ENCODE results near the gene MAPKAPK2.

The MAPKAPK2 gene

GRCh38 chr1:206751891-206752290 lies 67.2 kb downstream of the MAPKAPK2 start:
- TF ChIP-seq, protein P1, sequence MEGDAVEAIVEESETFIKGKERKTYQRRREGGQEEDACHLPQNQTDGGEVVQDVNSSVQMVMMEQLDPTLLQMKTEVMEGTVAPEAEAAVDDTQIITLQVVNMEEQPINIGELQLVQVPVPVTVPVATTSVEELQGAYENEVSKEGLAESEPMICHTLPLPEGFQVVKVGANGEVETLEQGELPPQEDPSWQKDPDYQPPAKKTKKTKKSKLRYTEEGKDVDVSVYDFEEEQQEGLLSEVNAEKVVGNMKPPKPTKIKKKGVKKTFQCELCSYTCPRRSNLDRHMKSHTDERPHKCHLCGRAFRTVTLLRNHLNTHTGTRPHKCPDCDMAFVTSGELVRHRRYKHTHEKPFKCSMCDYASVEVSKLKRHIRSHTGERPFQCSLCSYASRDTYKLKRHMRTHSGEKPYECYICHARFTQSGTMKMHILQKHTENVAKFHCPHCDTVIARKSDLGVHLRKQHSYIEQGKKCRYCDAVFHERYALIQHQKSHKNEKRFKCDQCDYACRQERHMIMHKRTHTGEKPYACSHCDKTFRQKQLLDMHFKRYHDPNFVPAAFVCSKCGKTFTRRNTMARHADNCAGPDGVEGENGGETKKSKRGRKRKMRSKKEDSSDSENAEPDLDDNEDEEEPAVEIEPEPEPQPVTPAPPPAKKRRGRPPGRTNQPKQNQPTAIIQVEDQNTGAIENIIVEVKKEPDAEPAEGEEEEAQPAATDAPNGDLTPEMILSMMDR (IDR thresholded peaks at IDR 0.05; ENCODE audit: control insufficient read depth, insufficient read depth, low read depth, low read length, missing control alignments), result no peak
- DNase-seq (ENCODE audit: low read depth), result no peak
- no peak overlapping the region for H3K4me3 ChIP-seq (ENCODE audit: control insufficient read depth, low read depth, low read length)

- DNase-seq (ENCODE audit: low read depth), result no peak
- no peak overlapping the region for H3K4me3 ChIP-seq (ENCODE audit: control insufficient read depth, low read depth, low read length)
- TF ChIP-seq, protein P1 (IDR thresholded peaks at IDR 0.05; ENCODE audit: control insufficient read depth, insufficient read depth, low read depth, low read length, missing control alignments), result no peak
Measured at GRCh38 chr1:206752481-206752880, 67.8 kb downstream of the MAPKAPK2 start.

DNA sequence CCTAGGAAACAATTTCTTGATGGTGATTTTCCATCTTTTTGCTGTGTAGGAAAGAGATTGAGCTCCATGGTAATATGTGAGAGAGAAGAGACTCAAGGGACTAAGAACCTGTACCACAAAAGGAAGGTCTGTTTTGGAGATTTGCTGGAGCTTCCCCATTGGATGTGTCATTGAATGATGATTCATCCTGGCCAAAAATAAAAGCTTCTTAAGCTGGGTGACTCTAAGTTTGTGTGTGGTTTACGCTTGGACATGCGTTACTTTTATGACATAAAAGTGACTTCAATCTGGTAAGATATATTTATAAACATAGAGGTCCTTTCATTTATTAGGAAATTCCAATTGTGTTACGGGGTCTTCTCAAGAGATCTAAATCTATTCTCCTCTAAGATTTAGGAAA lies 68.4 kb downstream of the MAPKAPK2 start:
- TF ChIP-seq, protein P1 (IDR thresholded peaks at IDR 0.05; ENCODE audit: control insufficient read depth, insufficient read depth, low read depth, low read length, missing control alignments), result no peak
- no peak for DNase-seq (ENCODE audit: low read depth)
- no peak overlapping the region for H3K4me3 ChIP-seq (ENCODE audit: control insufficient read depth, low read depth, low read length)

- no peak for DNase-seq (ENCODE audit: low read depth)
- H3K4me3 ChIP-seq (ENCODE audit: control insufficient read depth, low read depth, low read length), result no peak overlapping the region
- TF ChIP-seq, protein P1 (IDR thresholded peaks at IDR 0.05; ENCODE audit: control insufficient read depth, insufficient read depth, low read depth, low read length, missing control alignments), result no peak
Measured at GRCh38 chr1:206754011-206754410, 69.3 kb downstream of the MAPKAPK2 start.

DNA sequence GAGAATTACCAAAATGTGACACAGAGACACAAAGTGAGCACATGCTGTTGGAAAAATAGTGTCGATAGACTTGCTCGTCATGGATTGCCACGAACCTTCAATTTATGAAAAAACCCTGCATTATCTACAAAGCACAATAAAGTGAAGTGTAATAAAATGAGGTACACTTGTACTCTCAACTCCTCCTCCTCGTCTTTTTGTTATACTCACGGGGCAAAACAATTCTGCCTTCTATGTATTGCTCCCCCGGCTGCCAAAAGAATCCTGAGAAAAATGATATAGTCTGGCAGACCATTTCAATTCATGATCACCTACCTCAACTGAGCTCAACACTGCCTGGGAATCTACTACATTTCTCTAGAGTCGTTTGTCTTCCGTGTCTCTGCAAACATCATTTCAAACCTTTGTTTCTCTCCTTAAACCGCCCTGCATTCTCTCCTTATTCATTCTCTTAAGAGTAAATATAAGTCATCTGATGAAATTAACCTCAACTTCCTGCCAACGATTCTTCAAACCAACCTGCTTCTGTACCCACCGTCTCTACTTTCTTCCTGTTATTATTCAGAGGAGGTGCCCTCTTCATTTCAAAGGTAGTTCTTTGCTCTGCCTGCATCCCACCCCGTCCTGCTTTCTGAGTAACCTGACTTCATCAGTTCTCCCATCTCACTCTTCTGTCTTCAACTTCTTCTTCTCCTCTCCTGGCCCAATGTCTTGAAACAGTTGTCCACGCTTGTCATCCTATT lies 73.0 kb downstream of the MAPKAPK2 start:
- TF ChIP-seq, protein P1 (IDR thresholded peaks at IDR 0.05; ENCODE audit: control insufficient read depth, insufficient read depth, low read depth, low read length, missing control alignments), result no peak
- no peak for DNase-seq (ENCODE audit: low read depth)
- H3K4me3 ChIP-seq (ENCODE audit: control insufficient read depth, low read depth, low read length), result no peak overlapping the region

- TF ChIP-seq, protein P1 (IDR thresholded peaks at IDR 0.05; ENCODE audit: control insufficient read depth, insufficient read depth, low read depth, low read length, missing control alignments), result no peak
- no peak overlapping the region for H3K4me3 ChIP-seq (ENCODE audit: control insufficient read depth, low read depth, low read length)
- DNase-seq (ENCODE audit: low read depth), result no peak
Measured at GRCh38 chr1:206760590-206760989, 75.9 kb downstream of the MAPKAPK2 start.

All from AG09309 (cell line).